Subcutaneous adipose tissue (tissue), 4 donors: Measurements from ENCODE around the gene PTPRN2. TPM values are rescaled to one million over a fixed set of nuclear protein-coding genes. Genes with fewer than 3 reads are reported as not detected.

ENCODE experiments used
- CTCF ChIP-seq: fragments of 450-650 bp; IDR thresholded peaks from one replicate; pipeline ENCODE4 v1.5.1; 2016; ENCODE audit warnings: low read depth, mild to moderate bottlenecking, control low read depth, antibody characterized with exemption, moderate library complexity
- total RNA-seq, 4 donors: library from RNA; depleted of rRNA; stranded (reverse); fragments of >200 nt; gene quantifications; one replicate each; pipeline ENCODE4 v1.1.0, GENCODE V29; 2016

Gene PTPRN2
- total RNA-seq, 4 donors from 2014 or later = 2.0 to 4.6 (median 3.7) TPM

GRCh38 chr7:158367634-158367982 lies 220.0 kb downstream of the PTPRN2 start:
- no peak for TF ChIP-seq CTCF

GRCh38 chr7:158366916-158367633 lies 220.5 kb downstream of the PTPRN2 start:
- no peak for TF ChIP-seq CTCF

- TF ChIP-seq CTCF = no peak
Observed at GRCh38 chr7:158366346-158366745, 221.3 kb downstream of the PTPRN2 start.

GRCh38 chr7:158365267-158365666 lies 222.4 kb downstream of the PTPRN2 start:
- TF ChIP-seq CTCF = no peak

- no peak for TF ChIP-seq CTCF
Observed at GRCh38 chr7:158364451-158364850, 223.2 kb downstream of the PTPRN2 start.

GRCh38 chr7:158362912-158363905 lies 224.4 kb downstream of the PTPRN2 start:
- no peak for TF ChIP-seq CTCF

- no peak for TF ChIP-seq CTCF
Observed at GRCh38 chr7:158362001-158362400, 225.6 kb downstream of the PTPRN2 start.
